ENCODE measurements around the gene STXBP6.
A peak's percentile ranks its signal among the peaks of the same experiment; 100 is the strongest.

The STXBP6 gene

GRCh38 chr14:25026476-25027137 lies 23.3 kb downstream of the STXBP6 start:
- no peak overlapping the region for H3K27ac ChIP-seq
- DNase-seq (ENCODE audit: low read depth, low spot score), result no peak

- no peak for DNase-seq (ENCODE audit: low read depth, low spot score)
- no peak overlapping the region for H3K27ac ChIP-seq
Observed at GRCh38 chr14:25019892-25020291, 30.1 kb downstream of the STXBP6 start.

GRCh38 chr14:25017562-25017961 lies 32.4 kb downstream of the STXBP6 start:
- no peak overlapping the region for H3K27ac ChIP-seq
- no peak for DNase-seq (ENCODE audit: low read depth, low spot score)

GRCh38 chr14:25015761-25016160 lies 34.2 kb downstream of the STXBP6 start:
- DNase-seq (ENCODE audit: low read depth, low spot score), result no peak
- no peak overlapping the region for H3K27ac ChIP-seq

GRCh38 chr14:25014440-25014839 lies 35.5 kb downstream of the STXBP6 start:
- no peak for DNase-seq (ENCODE audit: low read depth, low spot score)
- no peak overlapping the region for H3K27ac ChIP-seq

- H3K27ac ChIP-seq, result no peak overlapping the region
Observed at GRCh38 chr14:25011095-25011494, 38.9 kb downstream of the STXBP6 start.

GRCh38 chr14:25010471-25010870 lies 39.5 kb downstream of the STXBP6 start:
- no peak overlapping the region for H3K27ac ChIP-seq

More at GRCh38 chr14:25011095-25011494, 38.9 kb downstream of the STXBP6 start:
- DNase-seq (ENCODE audit: low read depth, low spot score), result no peak

GRCh38 chr14:25009891-25010290 lies 40.1 kb downstream of the STXBP6 start:
- no peak overlapping the region for H3K27ac ChIP-seq
- no peak for DNase-seq (ENCODE audit: low read depth, low spot score)

More at GRCh38 chr14:25010471-25010870, 39.5 kb downstream of the STXBP6 start:
- no peak for DNase-seq (ENCODE audit: low read depth, low spot score)

GRCh38 chr14:25007832-25008231 lies 42.1 kb downstream of the STXBP6 start:
- H3K27ac ChIP-seq, result no peak overlapping the region

GRCh38 chr14:25006961-25007795 lies 42.8 kb downstream of the STXBP6 start:
- H3K27ac ChIP-seq, result peak overlapping the region; percentile 26

More at GRCh38 chr14:25007832-25008231, 42.1 kb downstream of the STXBP6 start:
- no peak for DNase-seq (ENCODE audit: low read depth, low spot score)

GRCh38 chr14:25006031-25006430 lies 43.9 kb downstream of the STXBP6 start:
- DNase-seq (ENCODE audit: low read depth, low spot score), result no peak
- no peak overlapping the region for H3K27ac ChIP-seq

More at GRCh38 chr14:25006961-25007795, 42.8 kb downstream of the STXBP6 start:
- DNase-seq (ENCODE audit: low read depth, low spot score), result peak; percentile 82

GRCh38 chr14:25004389-25004809 lies 45.5 kb downstream of the STXBP6 start:
- H3K27ac ChIP-seq, result peak overlapping the region; percentile 47
- DNase-seq (ENCODE audit: low read depth, low spot score), result no peak

- DNase-seq (ENCODE audit: low read depth, low spot score), result peak; percentile 73
- peak overlapping the region; percentile 47 for H3K27ac ChIP-seq
Observed at GRCh38 chr14:25003537-25003936, 46.4 kb downstream of the STXBP6 start.

- no peak for DNase-seq (ENCODE audit: low read depth, low spot score)
- no peak overlapping the region for H3K27ac ChIP-seq
Observed at GRCh38 chr14:25001601-25002000, 48.3 kb downstream of the STXBP6 start.

- DNase-seq (ENCODE audit: low read depth, low spot score), result no peak
- H3K27ac ChIP-seq, result no peak overlapping the region
Observed at GRCh38 chr14:25001156-25001555, 48.8 kb downstream of the STXBP6 start.

- no peak overlapping the region for H3K27ac ChIP-seq
- DNase-seq (ENCODE audit: low read depth, low spot score), result no peak
Observed at GRCh38 chr14:24999157-24999556, 50.8 kb downstream of the STXBP6 start.

- H3K27ac ChIP-seq, result no peak overlapping the region
Observed at GRCh38 chr14:24996930-24997725, 52.8 kb downstream of the STXBP6 start.

GRCh38 chr14:24995016-24995415 lies 54.9 kb downstream of the STXBP6 start:
- no peak for DNase-seq (ENCODE audit: low read depth, low spot score)
- no peak overlapping the region for H3K27ac ChIP-seq

More at GRCh38 chr14:24996930-24997725, 52.8 kb downstream of the STXBP6 start:
- no peak for DNase-seq (ENCODE audit: low read depth, low spot score)

- H3K27ac ChIP-seq, result no peak overlapping the region
- no peak for DNase-seq (ENCODE audit: low read depth, low spot score)
Observed at GRCh38 chr14:24993631-24994030, 56.3 kb downstream of the STXBP6 start.

- H3K27ac ChIP-seq, result no peak overlapping the region
- no peak for DNase-seq (ENCODE audit: low read depth, low spot score)
Observed at GRCh38 chr14:24992624-24993360, 57.2 kb downstream of the STXBP6 start.

All from epithelial cell of prostate (primary cell).